Activated T-cell treated with anti-CD3 and anti-CD28 coated beads for 24 hours (primary cell): Measurements from ENCODE around the gene NEK2.
A peak's percentile ranks its signal among the peaks of the same experiment; 100 is the strongest.
"Not testable (repeated sequence)": the region's sequence is repeated elsewhere in the genome, so short reads cannot be mapped to it uniquely, and the experiment has no call there.

ENCODE experiments used
- DNase-seq: peaks from one replicate; pipeline ENCODE4 v3.0.0-alpha.2; 2020; ENCODE audit warnings: low read depth

Gene NEK2

GRCh38 chr1:211675230-211676105 is at the start of gene NEK2:
Gene NEK2, minus strand, starts transcription at chr1:211675621. Its CDS starts 142 bp downstream, at chr1:211675479.
- peak; percentile 76 for DNase-seq

DNA sequence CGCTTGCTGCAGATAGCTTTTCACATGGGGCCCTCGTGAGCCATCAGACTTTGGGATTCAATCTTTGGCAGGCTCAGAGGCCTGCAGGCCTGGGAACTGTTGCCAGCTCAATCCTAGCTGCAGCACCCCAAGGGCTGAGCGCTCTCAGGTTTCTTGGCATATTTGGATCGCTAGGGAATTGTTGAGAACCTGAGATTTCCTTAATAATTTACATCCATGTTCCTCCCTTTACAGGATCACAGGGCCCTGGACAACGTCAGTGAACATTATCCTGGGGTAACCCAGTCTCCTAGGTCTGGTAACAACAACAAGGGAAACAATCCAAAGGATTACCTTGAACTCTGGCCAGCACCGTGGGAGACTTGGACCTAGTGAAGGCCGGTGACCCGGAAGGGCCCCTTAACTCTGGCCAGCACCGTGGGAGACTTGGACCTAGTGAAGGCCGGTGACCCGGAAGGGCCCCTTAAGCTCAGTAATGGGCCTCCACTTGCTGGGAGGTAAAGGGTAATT is 49.3 kb upstream of the NEK2 start:
- no peak for DNase-seq

- no peak for DNase-seq
These were observed 47.9 kb upstream of the NEK2 start for GRCh38 chr1:211723273-211723672.

GRCh38 chr1:211722277-211723175 is 47.1 kb upstream of the NEK2 start:
- DNase-seq: no peak

DNA sequence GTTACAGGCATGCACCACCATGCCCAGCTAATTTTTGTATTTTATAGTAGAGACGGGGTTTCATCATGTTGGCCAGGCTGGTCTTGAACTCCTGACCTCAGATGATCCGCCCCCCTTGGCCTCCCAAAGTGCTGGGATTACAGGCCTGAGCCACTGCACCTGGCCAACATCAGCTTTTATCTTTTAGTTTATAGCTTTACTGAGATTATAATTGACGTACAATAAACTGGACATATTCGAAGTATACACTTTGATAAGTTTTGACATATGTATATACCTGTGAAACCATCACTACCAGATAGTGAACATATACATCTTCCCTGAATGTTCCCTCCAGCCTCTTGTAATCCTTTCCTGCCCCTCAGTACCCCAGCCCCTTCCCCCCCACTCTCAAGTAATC is 41.1 kb upstream of the NEK2 start:
- DNase-seq: not testable (repeated sequence)

GRCh38 chr1:211715971-211716370 is 40.5 kb upstream of the NEK2 start:
- DNase-seq: no peak

- no peak for DNase-seq
These were observed 38.7 kb upstream of the NEK2 start for GRCh38 chr1:211714154-211714553.

DNA sequence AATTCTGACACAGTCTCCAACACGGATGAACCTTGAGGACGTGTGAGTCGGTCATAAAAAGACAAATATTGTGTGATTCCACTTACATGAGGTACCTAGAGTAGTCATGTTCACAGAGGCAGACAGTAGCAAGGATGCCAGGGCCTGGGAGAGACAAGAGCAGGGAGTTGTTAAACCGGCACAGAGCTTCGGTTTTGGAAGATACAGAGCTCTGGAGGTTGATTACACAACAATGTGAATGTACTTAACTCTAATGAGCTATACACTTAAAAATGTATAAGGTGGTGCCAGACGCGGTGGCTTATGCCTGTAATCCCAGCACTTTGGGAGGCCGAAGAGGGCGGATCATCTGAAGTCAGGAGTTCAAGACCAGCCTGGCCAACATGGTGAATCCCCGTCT is 37.8 kb upstream of the NEK2 start:
- DNase-seq: no peak

DNA sequence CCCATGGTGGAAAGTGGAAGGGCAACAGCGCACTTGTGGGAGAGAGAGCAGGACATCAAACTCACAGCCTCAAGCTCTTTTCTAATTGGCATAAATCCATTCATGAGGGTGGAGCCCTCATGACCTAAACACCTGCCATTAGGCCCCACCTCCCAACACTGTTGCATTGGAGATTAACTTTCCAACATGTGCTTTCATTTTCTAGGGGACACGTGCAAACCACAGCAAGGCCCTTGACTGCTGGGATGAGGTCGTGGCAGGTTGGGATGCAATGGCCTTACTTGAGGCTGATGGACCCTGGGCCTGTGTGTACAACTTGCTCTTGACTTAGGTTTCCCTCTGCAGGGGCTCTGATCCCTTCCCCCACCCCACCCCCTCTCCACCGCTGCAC is 35.9 kb upstream of the NEK2 start:
- no peak for DNase-seq

DNA sequence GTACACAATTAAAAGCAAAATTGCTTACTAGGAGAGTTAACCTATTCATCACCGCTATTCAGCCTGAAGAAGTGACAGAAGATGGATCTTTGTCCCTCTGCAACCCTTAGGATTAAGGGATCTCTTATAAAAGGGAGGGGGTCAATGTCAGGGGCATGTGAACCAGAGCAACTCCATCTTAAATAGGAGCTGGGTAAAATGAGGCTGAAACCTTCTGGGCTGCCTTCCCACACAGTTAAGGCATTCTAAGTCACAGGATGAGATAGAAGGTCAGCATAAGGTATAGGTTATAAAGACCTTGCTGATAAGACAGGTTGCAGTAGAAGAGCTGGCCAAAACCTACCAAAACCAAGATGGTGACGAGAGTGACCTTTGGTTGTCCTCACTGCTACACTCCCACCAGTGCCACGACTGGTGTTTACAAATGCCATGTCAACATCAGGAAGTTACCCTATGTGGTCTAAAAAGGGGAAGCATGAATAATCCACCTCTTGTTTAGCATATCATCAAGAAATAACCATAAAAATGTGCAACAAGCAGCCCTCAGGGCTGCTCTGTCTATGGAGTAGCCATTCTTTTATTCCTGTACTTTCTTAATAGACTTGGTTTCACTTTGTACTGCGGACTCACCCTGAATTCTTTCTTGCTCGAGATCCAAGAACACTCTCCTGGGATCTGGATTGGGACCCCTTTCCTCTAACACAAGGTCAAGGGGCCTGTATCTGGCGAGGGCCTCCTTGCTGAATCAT is 35.3 kb upstream of the NEK2 start:
- no peak for DNase-seq

- DNase-seq: no peak
These were observed 33.5 kb upstream of the NEK2 start for GRCh38 chr1:211708926-211709325.

DNA sequence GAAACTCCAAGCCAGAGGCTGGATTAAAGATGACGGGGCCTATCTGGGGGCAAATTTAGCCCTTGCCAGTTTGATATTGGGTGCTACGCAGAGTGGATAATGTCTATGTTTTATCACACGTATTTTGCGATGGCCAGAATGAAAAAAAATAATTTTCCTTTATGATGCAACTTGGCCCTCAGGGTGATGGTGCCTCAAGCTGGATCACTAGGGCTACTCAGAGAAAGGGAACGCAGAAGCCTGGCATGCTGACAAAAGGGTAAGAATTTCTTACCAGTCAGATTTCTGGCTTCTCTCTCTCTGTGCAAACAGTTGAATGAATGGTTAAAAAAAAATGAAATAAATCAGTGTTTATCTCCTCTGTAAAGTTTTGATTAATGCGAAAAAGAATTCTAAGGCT is 32.6 kb upstream of the NEK2 start:
- no peak for DNase-seq

- DNase-seq: no peak
These were observed 30.2 kb upstream of the NEK2 start for GRCh38 chr1:211705467-211706091.

DNA sequence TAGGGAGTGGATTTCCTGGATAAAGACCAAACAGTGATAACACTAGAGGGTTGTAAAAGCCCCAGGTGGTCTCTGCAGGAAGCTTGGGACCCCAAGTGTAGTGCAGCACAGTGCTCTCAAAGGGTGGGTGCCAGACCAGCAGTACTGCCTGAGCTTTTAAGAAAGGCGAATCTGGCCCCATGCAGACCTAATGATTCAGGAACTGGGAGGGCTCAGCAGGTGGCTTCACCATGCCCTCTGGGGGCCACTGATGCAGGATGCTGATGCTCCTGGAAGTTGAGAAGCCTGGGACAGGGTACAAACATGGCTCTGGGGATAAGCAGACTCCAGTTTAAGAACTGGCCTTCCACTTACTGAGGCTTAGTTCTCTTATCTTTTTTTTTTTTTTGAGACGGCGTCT is 29.1 kb upstream of the NEK2 start:
- no peak for DNase-seq

GRCh38 chr1:211703812-211704537 is 28.6 kb upstream of the NEK2 start:
- DNase-seq: no peak

GRCh38 chr1:211701733-211702132 is 26.3 kb upstream of the NEK2 start:
- DNase-seq: no peak

GRCh38 chr1:211699059-211699458 is 23.6 kb upstream of the NEK2 start:
- no peak for DNase-seq

- peak; percentile 71 for DNase-seq
These were observed 23.0 kb upstream of the NEK2 start for GRCh38 chr1:211698161-211699026.

- DNase-seq: no peak
These were observed 21.9 kb upstream of the NEK2 start for GRCh38 chr1:211697356-211697755.
